ENCODE measurements around the gene STARD3NL.
A peak's percentile ranks its signal among the peaks of the same experiment; 100 is the strongest.

The STARD3NL gene

GRCh38 chr7:38168890-38169570 lies 9.0 kb upstream of the STARD3NL start:
- ATAC-seq: no peak
- TF ChIP-seq POU6F1 (CRISPR knock-in tag; IDR thresholded peaks at IDR 0.05; ENCODE audit: borderline replicate concordance, low read depth): no peak
- TF ChIP-seq TCF4 (CRISPR knock-in tag; IDR thresholded peaks at IDR 0.05; ENCODE audit: borderline replicate concordance): no peak
- TF ChIP-seq ZNF70 (CRISPR knock-in tag; IDR thresholded peaks at IDR 0.05): no peak
- no peak for TF ChIP-seq CSDC2 (CRISPR knock-in tag; IDR thresholded peaks at IDR 0.05)
- no peak for TF ChIP-seq GLIS3 (CRISPR knock-in tag; IDR thresholded peaks at IDR 0.05)
- TF ChIP-seq ARNTL (CRISPR knock-in tag; IDR thresholded peaks at IDR 0.05; ENCODE audit: borderline replicate concordance, low read depth): no peak
- TF ChIP-seq PPARA (CRISPR knock-in tag; IDR thresholded peaks at IDR 0.05; ENCODE audit: borderline replicate concordance): no peak
- TF ChIP-seq ZC3H10 (CRISPR knock-in tag; IDR thresholded peaks at IDR 0.05): no peak
- no peak for TF ChIP-seq ZFP30 (CRISPR knock-in tag; IDR thresholded peaks at IDR 0.05)
- TF ChIP-seq ESRRG (CRISPR knock-in tag; IDR thresholded peaks at IDR 0.05): no peak
- no peak for TF ChIP-seq TOX (CRISPR knock-in tag; IDR thresholded peaks at IDR 0.05; ENCODE audit: borderline replicate concordance)
- no peak for TF ChIP-seq ZNF565 (CRISPR knock-in tag; conservative IDR thresholded peaks at IDR 0.05; ENCODE audit: low read depth)
- TF ChIP-seq ZFP3 (CRISPR knock-in tag; IDR thresholded peaks at IDR 0.05): no peak
- TF ChIP-seq PATZ1 (CRISPR knock-in tag; IDR thresholded peaks at IDR 0.05; ENCODE audit: borderline replicate concordance): no peak
- no peak for TF ChIP-seq ZNF8 (CRISPR knock-in tag; IDR thresholded peaks at IDR 0.05)
- no peak for TF ChIP-seq CREB5 (CRISPR knock-in tag; IDR thresholded peaks at IDR 0.05; ENCODE audit: low read depth)
- no peak for TF ChIP-seq BACH2 (CRISPR knock-in tag; IDR thresholded peaks at IDR 0.05; ENCODE audit: borderline replicate concordance)
- no peak for TF ChIP-seq TSHZ2 (CRISPR knock-in tag; IDR thresholded peaks at IDR 0.05)
- no peak for TF ChIP-seq ISL1 (CRISPR knock-in tag; IDR thresholded peaks at IDR 0.05)
- no peak for TF ChIP-seq CSRNP3 (CRISPR knock-in tag; IDR thresholded peaks at IDR 0.05)

GRCh38 chr7:38169847-38170246 lies 8.2 kb upstream of the STARD3NL start:
- TF ChIP-seq ISL1 (CRISPR knock-in tag; IDR thresholded peaks at IDR 0.05) (no peak), ESRRG (CRISPR knock-in tag; IDR thresholded peaks at IDR 0.05) (no peak), ZFP3 (CRISPR knock-in tag; IDR thresholded peaks at IDR 0.05) (no peak), POU6F1 (CRISPR knock-in tag; IDR thresholded peaks at IDR 0.05; ENCODE audit: borderline replicate concordance, low read depth) (no peak), TOX (CRISPR knock-in tag; IDR thresholded peaks at IDR 0.05; ENCODE audit: borderline replicate concordance) (no peak)
- peak; percentile 62; the same call in 2 of the 3 replicates for ATAC-seq

Data from SK-N-SH treated with all-trans-retinoic acid at 6 μM for 48 hours (cell line).